K562 (cell line): ENCODE results near the gene MDK. TPM values are rescaled to one million over a fixed set of nuclear protein-coding genes. Genes with fewer than 3 reads are reported as not detected.
A peak's percentile ranks its signal among the peaks of the same experiment; 100 is the strongest.

Source experiments
- ATAC-seq: fragments of 200-7000 bp; cut with Tn5 transposase; 3 replicates; pipeline ENCODE4 v1.9.1; 2020; ENCODE audit warnings: moderate library complexity
- BruUV-seq: library from RNA; stranded (reverse); fragments of 400-500 nt; replicated peaks from 2 replicates; lab custom pipeline; 2021; lab: Mats Ljungman, UMichigan
- CTCF ChIA-PET: fragments of 300-600 bp; formaldehyde crosslinking; extraction: SDS; loops from one replicate; lab custom pipeline; 2021; ENCODE audit warnings: low intra/inter-chr PET ratio; lab: Yijun Ruan, JAX
- POLR2A ChIA-PET: fragments of 300-600, 350-650 bp; sonication (Branson Sonifier 250); formaldehyde crosslinking; extraction: SDS; loops from one replicate; lab custom pipeline; 2021; ENCODE audit warnings: antibody characterized with exemption, inconsistent platforms; lab: Yijun Ruan, JAX
- DNase-seq, 4 experiments: peaks; one replicate each; pipeline versions ENCODE4 v3.0.0 to v3.0.0-alpha.2; 2011 to 2018; ENCODE audit warnings: low spot score in 3 of 4, mixed read lengths in 3 of 4; ENCODE audit errors: extremely low read depth in 1 of 4
- FAIRE-seq: peaks from 2 replicates; lab custom pipeline; 2011; peaks lifted over from hg19 to GRCh38; lab: Jason Lieb, UNC
- H2AFZ ChIP-seq: 2 replicates; pipeline ENCODE4 v1.6.0; 2011; ENCODE audit warnings: low read depth, low read length, control low read depth, inconsistent platforms
- H3K27ac ChIP-seq: fragments of 200-600 bp; 3 replicates; pipeline ENCODE4 v1.8.0; 2011; ENCODE audit warnings: low read depth, mild to moderate bottlenecking, control low read depth, inconsistent platforms, low read length, moderate library complexity, mixed read lengths; ENCODE audit errors: extremely low read depth
- H3K27me3 ChIP-seq, 2 experiments: fragments of 300-600 bp in 1 of 2; 2 replicates in 1 of 2; 3 replicates in 1 of 2; pipeline versions ENCODE4 v1.6.0 to v1.8.0; 2011; ENCODE audit warnings: inconsistent platforms in 2 of 2, low read length in 2 of 2, mild to moderate bottlenecking in 1 of 2, mixed read lengths in 1 of 2, moderate library complexity in 1 of 2; ENCODE audit not compliant: control insufficient read depth in 2 of 2, insufficient read depth in 2 of 2
- H3K36me3 ChIP-seq: fragments of 300-600 bp; 3 replicates; pipeline ENCODE4 v1.8.0; 2011; ENCODE audit warnings: mild to moderate bottlenecking, low read length, inconsistent platforms; ENCODE audit not compliant: control insufficient read depth, insufficient read depth
- H3K4me1 ChIP-seq, 2 experiments: fragments of 200-600 bp in 1 of 2; replicated peaks in 1 of 2; 2 replicates in 1 of 2; 3 replicates in 1 of 2; pipeline versions ENCODE4 v1.5.1 to v1.8.0; 2011; ENCODE audit warnings: inconsistent platforms in 2 of 2, low read length in 2 of 2, mild to moderate bottlenecking in 1 of 2, mixed read lengths in 1 of 2, moderate library complexity in 1 of 2; ENCODE audit not compliant: control insufficient read depth in 2 of 2, insufficient read depth in 2 of 2
- H3K4me2 ChIP-seq: 2 replicates; pipeline ENCODE4 v1.6.1; 2011; ENCODE audit warnings: low read length, control low read depth, inconsistent platforms, mixed read lengths; ENCODE audit not compliant: insufficient read depth
- H3K4me3 ChIP-seq: fragments of 200-600 bp; sonication (generic), shearing (Covaris generic); 2 replicates; pipeline ENCODE4 v1.5.1; 2016; ENCODE audit warnings: control low read depth, inconsistent platforms
- H3K79me2 ChIP-seq: fragments of 200-600 bp; 3 replicates; pipeline ENCODE4 v1.8.0; 2011; ENCODE audit warnings: low read length, inconsistent platforms; ENCODE audit not compliant: control insufficient read depth, insufficient read depth
- H3K9ac ChIP-seq, 2 experiments: 2 replicates each; pipeline versions ENCODE4 v1.6.0 to v1.6.1; 2011; ENCODE audit warnings: low read depth in 2 of 2, low read length in 2 of 2, control low read depth in 1 of 2, inconsistent platforms in 1 of 2, mild to moderate bottlenecking in 1 of 2, mixed read lengths in 1 of 2; ENCODE audit not compliant: insufficient read depth in 1 of 2
- H3K9me1 ChIP-seq: one replicate; pipeline ENCODE4 v1.6.0; 2011; ENCODE audit warnings: inconsistent platforms, mild to moderate bottlenecking, low read length, moderate library complexity; ENCODE audit not compliant: control insufficient read depth, insufficient read depth
- H3K9me3 ChIP-seq: replicated peaks from 2 replicates; pipeline ENCODE4 v1.5.1; 2011; ENCODE audit warnings: low read depth, low read length, inconsistent platforms; ENCODE audit not compliant: control insufficient read depth, insufficient read depth
- H4K20me1 ChIP-seq: replicated peaks from 2 replicates; pipeline ENCODE4 v1.6.1; 2011; ENCODE audit warnings: low read length, inconsistent platforms, mixed read lengths; ENCODE audit not compliant: control insufficient read depth, insufficient read depth
- CREB1 ChIP-seq, 2 experiments: sonication (generic) in 1 of 2; formaldehyde crosslinking in 1 of 2; IDR thresholded peaks; 2 replicates each; pipeline versions ENCODE4 v1.6.1 to v1.8.0; 2012 to 2022; ENCODE audit warnings: inconsistent platforms in 1 of 2, mild to moderate bottlenecking in 1 of 2, missing genetic modification reagents in 1 of 2, moderate library complexity in 1 of 2
- ZBTB7A ChIP-seq: IDR thresholded peaks from 2 replicates; pipeline ENCODE4 v1.6.1; 2011; ENCODE audit warnings: low read depth, mild to moderate bottlenecking, low read length, moderate library complexity, borderline replicate concordance; ENCODE audit not compliant: control insufficient read depth
- WGBS: fragments of 100-300 bp; shearing (Covaris generic); methylation state at CpG from one replicate; pipeline ENCODE4 v1.1.6; 2016; ENCODE audit warnings: low coverage, mixed read lengths; ENCODE audit not compliant: insufficient coverage; ENCODE audit errors: missing lambda C conversion rate; 5-methylcytosine and 5-hydroxymethylcytosine counted together
- in situ Hi-C: fragments of 300-500 bp; cut with MboI; formaldehyde crosslinking; loops from 4 replicates; pipeline ENCODE4 v1.15.0; 2018; ENCODE audit warnings: inconsistent platforms, mixed read lengths
- intact Hi-C: fragments of 100-400 bp; cut with micrococcal nuclease; formaldehyde crosslinking; loops from 2 replicates; pipeline ENCODE4 v1.14.2; 2022
- polyA plus RNA-seq, 8 experiments: library from polyadenylated mRNA; depleted of rRNA in 4 of 8; stranded (reverse) in 5 of 8; unstranded in 3 of 8; fragments of >200 nt; fragmentation: Nextera tagmentation in 2 of 8; fragmentation: Illumina TruSeq in 1 of 8; extraction: Ambion mirVana in 2 of 8; extraction: Trizol in 1 of 8; gene quantifications; 2 replicates each; pipeline versions ENCODE4 v1.2.1 to v1.2.3, GENCODE V29; 2011 to 2014; ENCODE audit warnings: inconsistent platforms in 1 of 8, missing spikeins in 1 of 8
- total RNA-seq, 7 experiments: library from RNA; depleted of rRNA in 6 of 7; stranded (reverse); fragments of >200 nt in 6 of 7; fragmentation: Illumina TruSeq in 2 of 7; extraction: Trizol in 2 of 7; gene quantifications; 2 replicates each; pipeline versions ENCODE4 v1.2.1 to v1.2.3, GENCODE V29; 2011 to 2021; ENCODE audit warnings: low replicate concordance in 1 of 7

Gene MDK
- total and polyA plus RNA-seq, 9 of the 15 experiments (the other 6 are each of a cell fraction or from before 2014, with no cell fraction given), result 20.7 to 700 (median 350) TPM

DNA sequence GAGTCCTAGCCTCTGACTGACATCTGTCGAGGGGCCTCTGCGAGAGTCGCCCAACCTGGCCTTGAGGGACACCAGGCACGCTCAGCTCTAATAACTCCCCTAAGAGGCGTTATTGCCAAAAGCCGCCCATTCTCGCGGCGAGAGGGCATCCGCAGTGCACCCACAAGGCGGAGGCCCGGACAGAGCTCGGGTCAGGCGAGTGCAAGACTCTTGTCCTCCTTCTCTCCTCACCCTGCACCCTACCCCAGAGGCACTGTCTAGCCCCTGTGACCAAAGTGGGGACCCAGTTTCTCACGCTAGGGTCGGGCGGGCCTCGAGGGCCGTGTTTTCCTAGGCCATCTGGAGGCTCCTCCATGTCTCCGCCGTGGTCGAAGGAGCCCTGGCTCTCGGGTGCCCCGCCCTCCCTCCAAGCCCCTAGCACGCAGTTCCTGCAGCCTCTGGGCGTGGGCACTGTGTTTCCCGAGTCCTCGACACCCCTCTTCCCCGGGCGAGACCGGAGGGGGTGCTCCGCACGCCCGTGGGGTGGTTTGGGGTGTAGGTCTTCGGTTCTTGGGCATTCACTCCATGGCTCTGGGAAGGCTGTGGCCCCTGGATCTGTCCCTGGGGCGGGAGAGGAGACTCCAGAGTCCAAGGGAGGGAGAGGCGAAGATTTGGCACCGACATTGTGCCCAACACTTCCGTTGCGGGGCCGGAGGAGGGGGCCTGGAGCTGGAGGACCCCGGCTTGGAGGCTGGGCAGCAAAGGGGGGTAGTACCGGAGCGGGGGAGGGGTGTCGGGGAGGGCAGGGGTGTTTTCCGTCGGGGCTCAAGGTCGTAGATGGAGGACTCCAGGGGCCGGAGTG is 9.1 kb downstream of the MDK start:
- Histone ChIP-seq H3K4me2 (no peak overlapping the region), H3K27ac (no peak overlapping the region), H4K20me1 (peaks cover 13% of the 10 kb centered on the region), H3K4me1 (peaks cover 19 to 67% of the 10 kb centered on the region in 2 experiments), H3K4me3 (no peak overlapping the region), H3K9me3 (no peaks in the 10 kb centered on the region), H3K36me3 (no peaks in the 10 kb centered on the region), H3K27me3 (peaks cover 0 to 11% of the 10 kb centered on the region in 2 experiments; a peak in 1 of 5 replicates), H3K9ac (peak overlapping the region in 1 of 2 experiments; percentile 46; a peak in 1 of 4 replicates), H2AFZ (no peak overlapping the region), H3K79me2 (no peaks in the 10 kb centered on the region), H3K9me1 (no peaks in the 10 kb centered on the region)
- DNase-seq (peak in 1 of 4 experiments; percentile 18), FAIRE-seq (no peak), ATAC-seq (no peak)
- CTCF ChIA-PET, result no interaction called here
- intact Hi-C loops (no loop called here), in situ Hi-C loops (no loop called here)
- POLR2A ChIA-PET, result interaction anchor here (0.5 to 1.4 kb wide), 3 partner anchors 14 to 38 kb away, joined by 3 to 4 read pairs (median 3); no protein-coding TSS in a partner anchor
- TF ChIP-seq CREB1 (IDR thresholded peaks at IDR 0.05), result no peak
- peak; percentile 6; the same call in 1 of the 2 replicates for TF ChIP-seq CREB1 (CRISPR knock-in tag; IDR thresholded peaks at IDR 0.05)
- TF ChIP-seq ZBTB7A, result no peak
- 44% methylated on average over 32 of the region's 49 CpGs for WGBS
- BruUV-seq, result TSS peak; percentile 30
